A673 (cell line): ENCODE measurements around the gene ZNF281.

Experiments used
- EZH2 ChIP-seq: fragments of 200-600 bp; sonication (generic); IDR thresholded peaks from 2 replicates; pipeline ENCODE4 v1.6.1; 2017; ENCODE audit warnings: borderline replicate concordance, low read depth, mild to moderate bottlenecking, mixed read lengths, antibody characterized with exemption, low read length; ENCODE audit not compliant: poor library complexity, severe bottlenecking
- TF ChIP-seq, protein P1 (sequence below): fragments of 300-800, 200-600 bp; sonication (generic); conservative IDR thresholded peaks from 2 replicates; pipeline ENCODE4 v1.5.1; 2017; ENCODE audit warnings: low read depth, mild to moderate bottlenecking, antibody characterized with exemption, low read length, moderate library complexity, mixed read lengths

- TF ChIP-seq, protein P1, sequence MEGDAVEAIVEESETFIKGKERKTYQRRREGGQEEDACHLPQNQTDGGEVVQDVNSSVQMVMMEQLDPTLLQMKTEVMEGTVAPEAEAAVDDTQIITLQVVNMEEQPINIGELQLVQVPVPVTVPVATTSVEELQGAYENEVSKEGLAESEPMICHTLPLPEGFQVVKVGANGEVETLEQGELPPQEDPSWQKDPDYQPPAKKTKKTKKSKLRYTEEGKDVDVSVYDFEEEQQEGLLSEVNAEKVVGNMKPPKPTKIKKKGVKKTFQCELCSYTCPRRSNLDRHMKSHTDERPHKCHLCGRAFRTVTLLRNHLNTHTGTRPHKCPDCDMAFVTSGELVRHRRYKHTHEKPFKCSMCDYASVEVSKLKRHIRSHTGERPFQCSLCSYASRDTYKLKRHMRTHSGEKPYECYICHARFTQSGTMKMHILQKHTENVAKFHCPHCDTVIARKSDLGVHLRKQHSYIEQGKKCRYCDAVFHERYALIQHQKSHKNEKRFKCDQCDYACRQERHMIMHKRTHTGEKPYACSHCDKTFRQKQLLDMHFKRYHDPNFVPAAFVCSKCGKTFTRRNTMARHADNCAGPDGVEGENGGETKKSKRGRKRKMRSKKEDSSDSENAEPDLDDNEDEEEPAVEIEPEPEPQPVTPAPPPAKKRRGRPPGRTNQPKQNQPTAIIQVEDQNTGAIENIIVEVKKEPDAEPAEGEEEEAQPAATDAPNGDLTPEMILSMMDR: no peak
- TF ChIP-seq EZH2: no peak
These were observed 37.0 kb downstream of the ZNF281 start for GRCh38 chr1:200372885-200373181.
